GM23338 (cell line): ENCODE results near the gene HSD3B7. TPM values are rescaled to one million over a fixed set of nuclear protein-coding genes. Genes with fewer than 3 reads are reported as not detected.

Experiments
- polyA plus RNA-seq: library from polyadenylated mRNA; unstranded; fragments of >200 nt; fragmentation: Nextera tagmentation; extraction: Ambion mirVana; gene quantifications from 2 replicates; pipeline ENCODE4 v1.2.1, GENCODE V29; 2016
- small RNA-seq: library from RNA; depleted of rRNA; stranded (forward); fragments of <200 nt; gene quantifications from one replicate; pipeline ENCODE3, GENCODE V24; 2014; ENCODE audit warnings: low replicate concordance
- total RNA-seq: library from RNA; depleted of rRNA; stranded (reverse); fragments of >200 nt; shearing (Covaris generic); gene quantifications from 2 replicates; pipeline ENCODE4 v1.2.3, GENCODE V29; 2014; rRNA removed

HSD3B7 gene
- total and polyA plus RNA-seq, 2 experiments from 2014 or later, result 4.3 to 12.2 TPM

Small RNAs within 50 kb of the gene (small RNA-seq; reads per million reads assigned to genes)
- not detected for gene AC135048.1

Other genes with a start within 250 kb of the HSD3B7 start
- 27.0 and 31.3 TPM in 2 replicates for gene PHKG2, start 236.8 kb upstream of the HSD3B7 start, total RNA-seq
- gene PHKG2, start 236.8 kb upstream of the HSD3B7 start, polyA plus RNA-seq, result 26.9 and 28.1 TPM in 2 replicates
- gene CFAP119, start 223.1 kb upstream of the HSD3B7 start, total RNA-seq, result 2.2 and 2.7 TPM in 2 replicates
- 4.4 and 5.2 TPM in 2 replicates for gene CFAP119, start 223.1 kb upstream of the HSD3B7 start, polyA plus RNA-seq
- gene RNF40, start 222.9 kb upstream of the HSD3B7 start, total RNA-seq, result 78.5 and 80.2 TPM in 2 replicates
- gene RNF40, start 222.9 kb upstream of the HSD3B7 start, polyA plus RNA-seq, result 32.6 and 36.0 TPM in 2 replicates
- 18.5 and 20.3 TPM in 2 replicates for gene ZNF629, start 198.0 kb upstream of the HSD3B7 start, total RNA-seq
- 3.9 and 4.1 TPM in 2 replicates for gene ZNF629, start 198.0 kb upstream of the HSD3B7 start, polyA plus RNA-seq
- gene BCL7C, start 91.1 kb upstream of the HSD3B7 start, total RNA-seq, result 17.5 and 20.4 TPM in 2 replicates
- 21.8 and 22.1 TPM in 2 replicates for gene BCL7C, start 91.1 kb upstream of the HSD3B7 start, polyA plus RNA-seq
- gene CTF1, start 88.6 kb upstream of the HSD3B7 start, total RNA-seq, result 0.52 and 0.54 TPM in 2 replicates
- gene CTF1, start 88.6 kb upstream of the HSD3B7 start, polyA plus RNA-seq, result 0.24 and 0.43 TPM in 2 replicates
- 63.5 and 71.5 TPM in 2 replicates for gene FBXL19, start 61.6 kb upstream of the HSD3B7 start, total RNA-seq
- 12.5 and 16.4 TPM in 2 replicates for gene FBXL19, start 61.6 kb upstream of the HSD3B7 start, polyA plus RNA-seq
- 14.9 and 15.9 TPM in 2 replicates for gene ORAI3, start 36.1 kb upstream of the HSD3B7 start, total RNA-seq
- gene ORAI3, start 36.1 kb upstream of the HSD3B7 start, polyA plus RNA-seq, result 6.9 and 9.8 TPM in 2 replicates
- 14.5 and 21.9 TPM in 2 replicates for gene SETD1A, start 27.5 kb upstream of the HSD3B7 start, total RNA-seq
- 10.8 and 10.9 TPM in 2 replicates for gene SETD1A, start 27.5 kb upstream of the HSD3B7 start, polyA plus RNA-seq
- 7.2 and 9.5 TPM in 2 replicates for gene STX1B, start 25.4 kb downstream of the HSD3B7 start, total RNA-seq
- gene STX1B, start 25.4 kb downstream of the HSD3B7 start, polyA plus RNA-seq, result 1.7 and 2.5 TPM in 2 replicates
- 13.0 TPM in 2 replicates for gene STX4, start 48.4 kb downstream of the HSD3B7 start, total RNA-seq
- 39.3 and 40.8 TPM in 2 replicates for gene STX4, start 48.4 kb downstream of the HSD3B7 start, polyA plus RNA-seq
- gene ZNF668, start 89.0 kb downstream of the HSD3B7 start, total RNA-seq, result 13.1 and 20.6 TPM in 2 replicates
- gene ZNF668, start 89.0 kb downstream of the HSD3B7 start, polyA plus RNA-seq, result 6.2 and 6.5 TPM in 2 replicates
- 19.3 and 29.3 TPM in 2 replicates for gene ZNF646, start 89.2 kb downstream of the HSD3B7 start, total RNA-seq
- 5.3 and 6.3 TPM in 2 replicates for gene ZNF646, start 89.2 kb downstream of the HSD3B7 start, polyA plus RNA-seq
- 1.6 and 2.7 TPM in 2 replicates for gene PRSS53, start 103.7 kb downstream of the HSD3B7 start, total RNA-seq
- 0.16 and 0.36 TPM in 2 replicates for gene PRSS53, start 103.7 kb downstream of the HSD3B7 start, polyA plus RNA-seq
- gene VKORC1, start 109.6 kb downstream of the HSD3B7 start, total RNA-seq, result 100 and 106 TPM in 2 replicates
- gene VKORC1, start 109.6 kb downstream of the HSD3B7 start, polyA plus RNA-seq, result 89.6 and 96.5 TPM in 2 replicates
- gene BCKDK, start 123.2 kb downstream of the HSD3B7 start, total RNA-seq, result 58.9 and 71.2 TPM in 2 replicates
- gene BCKDK, start 123.2 kb downstream of the HSD3B7 start, polyA plus RNA-seq, result 35.9 and 36.1 TPM in 2 replicates
- gene KAT8, start 132.5 kb downstream of the HSD3B7 start, total RNA-seq, result 84.8 and 85.4 TPM in 2 replicates
- gene KAT8, start 132.5 kb downstream of the HSD3B7 start, polyA plus RNA-seq, result 47.6 and 50.9 TPM in 2 replicates
- gene PRSS8, start 150.5 kb downstream of the HSD3B7 start, total RNA-seq, result 75.9 and 77.0 TPM in 2 replicates
- gene PRSS8, start 150.5 kb downstream of the HSD3B7 start, polyA plus RNA-seq, result 59.2 and 65.3 TPM in 2 replicates
- 1.3 and 1.4 TPM in 2 replicates for gene PRSS36, start 164.9 kb downstream of the HSD3B7 start, total RNA-seq
- 0.91 and 1.4 TPM in 2 replicates for gene PRSS36, start 164.9 kb downstream of the HSD3B7 start, polyA plus RNA-seq
- 213 and 247 TPM in 2 replicates for gene FUS, start 194.9 kb downstream of the HSD3B7 start, total RNA-seq
- 528 and 553 TPM in 2 replicates for gene FUS, start 194.9 kb downstream of the HSD3B7 start, polyA plus RNA-seq
- gene PYCARD, start 217.6 kb downstream of the HSD3B7 start, total RNA-seq, result 25.7 and 54.0 TPM in 2 replicates
- 53.1 and 56.7 TPM in 2 replicates for gene PYCARD, start 217.6 kb downstream of the HSD3B7 start, polyA plus RNA-seq
- gene TRIM72, start 228.9 kb downstream of the HSD3B7 start, total RNA-seq, result 1.1 and 1.3 TPM in 2 replicates
- 0.54 and 0.81 TPM in 2 replicates for gene TRIM72, start 228.9 kb downstream of the HSD3B7 start, polyA plus RNA-seq
- not detected in 2 replicates for gene PYDC1, start 231.9 kb downstream of the HSD3B7 start, total RNA-seq
- gene PYDC1, start 231.9 kb downstream of the HSD3B7 start, polyA plus RNA-seq, result 1.8 and 3.0 TPM in 2 replicates